Measurements from ENCODE around the gene AGAP3.

GRCh38 chr7:151124899-151125399, 38.7 kb downstream of the AGAP3 start:
- TF ChIP-seq EZH2 (IDR thresholded peaks at IDR 0.05; ENCODE audit: insufficient read depth, low read length): no peak
- TF ChIP-seq, protein P1, sequence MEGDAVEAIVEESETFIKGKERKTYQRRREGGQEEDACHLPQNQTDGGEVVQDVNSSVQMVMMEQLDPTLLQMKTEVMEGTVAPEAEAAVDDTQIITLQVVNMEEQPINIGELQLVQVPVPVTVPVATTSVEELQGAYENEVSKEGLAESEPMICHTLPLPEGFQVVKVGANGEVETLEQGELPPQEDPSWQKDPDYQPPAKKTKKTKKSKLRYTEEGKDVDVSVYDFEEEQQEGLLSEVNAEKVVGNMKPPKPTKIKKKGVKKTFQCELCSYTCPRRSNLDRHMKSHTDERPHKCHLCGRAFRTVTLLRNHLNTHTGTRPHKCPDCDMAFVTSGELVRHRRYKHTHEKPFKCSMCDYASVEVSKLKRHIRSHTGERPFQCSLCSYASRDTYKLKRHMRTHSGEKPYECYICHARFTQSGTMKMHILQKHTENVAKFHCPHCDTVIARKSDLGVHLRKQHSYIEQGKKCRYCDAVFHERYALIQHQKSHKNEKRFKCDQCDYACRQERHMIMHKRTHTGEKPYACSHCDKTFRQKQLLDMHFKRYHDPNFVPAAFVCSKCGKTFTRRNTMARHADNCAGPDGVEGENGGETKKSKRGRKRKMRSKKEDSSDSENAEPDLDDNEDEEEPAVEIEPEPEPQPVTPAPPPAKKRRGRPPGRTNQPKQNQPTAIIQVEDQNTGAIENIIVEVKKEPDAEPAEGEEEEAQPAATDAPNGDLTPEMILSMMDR (IDR thresholded peaks at IDR 0.05; ENCODE audit: insufficient read depth, low read depth, low read length): no peak

Measured in astrocyte (in vitro differentiated cells and primary cell).